Measurements from ENCODE around the gene LRP1.

The LRP1 gene

DNA sequence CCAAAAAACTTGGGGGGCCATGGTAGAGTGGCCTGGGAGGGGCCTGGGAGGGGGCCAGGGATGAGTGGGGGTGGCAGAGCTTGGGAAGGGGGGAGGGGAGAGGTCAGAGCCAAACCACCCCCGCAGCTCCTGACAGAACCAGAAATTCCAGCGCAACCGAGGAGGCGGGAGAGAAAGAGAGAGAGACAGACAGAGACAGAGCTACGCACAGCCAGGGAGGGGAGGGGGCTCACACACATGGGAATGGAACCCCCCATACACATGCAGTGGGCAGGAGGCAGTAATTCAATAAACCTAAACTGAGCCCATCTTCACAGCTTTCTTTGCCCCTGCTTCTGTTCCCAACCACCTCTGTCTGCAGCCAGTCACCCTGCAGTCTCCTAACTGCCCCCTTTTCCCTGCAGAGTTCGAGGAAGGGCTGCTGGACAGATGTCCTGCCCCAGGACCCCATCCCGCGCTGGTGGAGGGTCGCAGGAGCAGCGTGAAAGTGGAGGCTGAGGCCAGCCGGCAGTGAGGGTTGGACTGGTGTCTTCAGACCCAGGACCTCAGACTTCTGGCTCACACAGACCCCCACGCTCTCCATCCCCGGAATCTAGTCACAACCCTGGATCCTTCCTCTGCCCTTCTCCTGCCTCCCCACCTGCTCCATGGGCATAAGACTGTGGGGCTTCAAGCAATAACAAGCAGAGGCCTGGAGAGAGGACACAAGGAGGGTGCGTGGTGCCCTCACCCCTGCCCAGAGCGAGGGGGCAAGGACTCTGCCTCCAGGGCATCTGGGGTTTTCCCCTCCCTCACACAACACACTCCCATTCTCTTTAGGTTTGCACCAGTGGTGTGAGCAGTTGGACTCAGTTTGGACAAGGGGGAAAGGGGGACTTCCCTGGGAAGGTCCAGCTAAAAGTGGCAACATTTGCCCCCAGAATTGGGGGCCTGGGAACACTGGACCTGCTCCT, 33.8 kb upstream of the LRP1 start:
- DNase-seq (ENCODE audit: low read depth, low spot score), result no peak

DNA sequence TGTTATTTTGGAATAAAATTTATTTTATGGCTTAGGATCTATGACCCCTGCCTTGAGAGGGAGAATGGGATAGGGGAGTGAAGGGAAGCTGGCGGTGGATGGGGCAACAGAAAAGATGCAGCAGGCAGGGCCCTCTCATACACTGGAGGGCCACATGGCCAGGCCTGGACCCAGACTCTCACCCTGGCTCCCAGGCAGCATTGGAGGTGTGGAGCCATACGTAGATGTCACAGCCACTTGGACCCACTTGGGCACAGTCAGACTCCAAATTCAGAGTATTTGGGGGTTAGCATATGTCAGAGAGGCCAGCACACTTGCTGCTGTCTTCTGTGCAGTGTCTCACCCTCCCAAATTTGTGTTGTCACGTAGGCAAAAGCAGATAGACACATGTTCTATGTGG, 32.8 kb upstream of the LRP1 start:
- DNase-seq (ENCODE audit: low read depth, low spot score), result no peak

DNA sequence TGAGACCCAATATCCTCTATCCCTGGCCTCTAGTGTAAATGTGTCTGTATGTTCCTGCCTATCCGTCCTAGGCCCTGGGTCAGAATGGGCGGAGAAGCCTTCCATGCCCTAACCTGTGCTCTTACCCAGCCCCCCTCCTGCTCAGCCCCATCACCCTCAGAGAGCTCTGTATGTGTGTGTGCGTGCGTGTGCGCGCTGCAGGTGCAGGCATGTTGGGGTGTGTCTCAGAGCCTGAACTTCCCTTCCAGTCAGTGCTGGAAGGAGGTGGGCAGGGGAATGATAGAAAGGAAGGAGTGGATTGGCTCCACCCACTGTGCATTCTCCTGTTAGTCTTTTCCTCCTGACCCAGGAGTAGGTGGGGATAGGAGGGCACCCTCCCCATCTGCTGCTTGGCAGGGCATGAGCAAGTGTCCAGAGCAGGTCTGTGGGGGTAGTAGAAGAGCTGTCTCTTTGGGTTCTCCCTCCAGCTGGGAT, 32.1 kb upstream of the LRP1 start:
- DNase-seq (ENCODE audit: low read depth, low spot score), result no peak

DNA sequence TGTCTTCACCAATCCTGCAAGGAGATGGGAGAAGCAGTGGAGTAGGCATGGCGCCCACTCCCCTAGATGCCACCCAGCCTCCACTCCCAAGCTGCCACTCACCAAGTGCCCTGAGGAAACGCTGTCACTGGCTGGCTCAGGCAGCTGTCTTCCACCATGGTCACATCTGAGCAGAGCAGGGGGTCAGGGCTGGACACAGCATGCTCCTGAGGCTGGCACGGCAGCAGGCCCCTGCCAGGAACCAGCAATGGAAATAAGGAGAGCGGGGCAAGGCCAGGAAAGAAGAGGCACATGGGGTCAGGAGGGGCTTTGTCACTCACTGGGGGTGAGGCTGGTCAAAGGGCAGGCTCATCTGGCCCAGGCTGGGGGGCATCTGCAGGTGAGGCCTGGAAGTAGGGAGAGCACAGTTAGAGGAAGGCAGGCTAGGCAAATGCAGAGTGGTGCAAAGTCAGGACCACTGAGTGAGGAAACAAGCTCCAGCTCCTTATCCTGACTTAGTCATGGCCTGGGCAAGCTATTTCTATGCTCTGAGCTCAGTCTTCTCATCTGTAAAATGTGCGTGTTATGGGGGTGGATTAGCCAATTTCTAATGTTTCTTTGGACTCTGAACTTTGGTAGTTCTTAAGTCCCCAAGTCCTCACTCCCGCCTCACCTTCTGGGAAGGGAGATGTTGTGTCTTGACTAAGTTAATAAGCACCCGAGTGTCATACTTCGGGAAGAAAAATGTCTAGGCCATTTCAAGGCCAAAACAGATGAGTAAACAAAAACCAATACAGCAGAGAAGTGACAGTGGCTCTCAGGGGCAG, 31.3 kb upstream of the LRP1 start:
- no peak for DNase-seq (ENCODE audit: low read depth, low spot score)

DNA sequence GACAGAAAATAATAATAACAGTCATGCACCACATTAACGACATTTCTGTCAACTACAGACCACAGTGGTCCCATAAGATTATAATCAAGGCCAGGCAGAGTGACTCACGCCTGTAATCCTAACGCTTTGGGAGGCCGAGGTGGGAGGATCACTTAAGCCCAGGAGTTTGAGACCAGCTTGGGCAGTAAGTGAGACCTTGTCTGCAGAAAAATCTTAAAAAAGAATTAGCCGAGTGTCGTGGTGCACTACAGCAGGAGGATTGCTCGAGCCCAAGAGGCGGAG, 30.8 kb upstream of the LRP1 start:
- DNase-seq (ENCODE audit: low read depth, low spot score), result no peak

DNA sequence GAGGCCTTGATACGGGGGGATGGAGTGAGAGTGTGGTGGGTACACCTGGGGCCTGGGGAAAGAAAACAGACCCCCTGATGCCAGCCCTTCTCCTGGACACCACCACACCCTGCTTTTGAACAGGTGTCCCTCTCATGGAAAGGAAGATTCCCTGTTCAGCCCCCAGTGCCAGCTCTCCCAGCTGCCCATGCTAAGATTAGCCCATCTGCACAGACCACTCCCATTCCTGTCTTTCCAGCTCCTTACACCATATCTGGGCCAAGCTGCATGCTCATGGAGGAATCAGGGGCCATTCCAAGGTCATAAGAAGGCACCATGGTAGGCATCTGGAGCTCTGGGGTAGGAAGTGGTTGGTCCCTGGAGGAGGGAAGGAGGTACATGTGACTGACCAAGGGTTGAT, 29.7 kb upstream of the LRP1 start:
- no peak for DNase-seq (ENCODE audit: low read depth, low spot score)

DNA sequence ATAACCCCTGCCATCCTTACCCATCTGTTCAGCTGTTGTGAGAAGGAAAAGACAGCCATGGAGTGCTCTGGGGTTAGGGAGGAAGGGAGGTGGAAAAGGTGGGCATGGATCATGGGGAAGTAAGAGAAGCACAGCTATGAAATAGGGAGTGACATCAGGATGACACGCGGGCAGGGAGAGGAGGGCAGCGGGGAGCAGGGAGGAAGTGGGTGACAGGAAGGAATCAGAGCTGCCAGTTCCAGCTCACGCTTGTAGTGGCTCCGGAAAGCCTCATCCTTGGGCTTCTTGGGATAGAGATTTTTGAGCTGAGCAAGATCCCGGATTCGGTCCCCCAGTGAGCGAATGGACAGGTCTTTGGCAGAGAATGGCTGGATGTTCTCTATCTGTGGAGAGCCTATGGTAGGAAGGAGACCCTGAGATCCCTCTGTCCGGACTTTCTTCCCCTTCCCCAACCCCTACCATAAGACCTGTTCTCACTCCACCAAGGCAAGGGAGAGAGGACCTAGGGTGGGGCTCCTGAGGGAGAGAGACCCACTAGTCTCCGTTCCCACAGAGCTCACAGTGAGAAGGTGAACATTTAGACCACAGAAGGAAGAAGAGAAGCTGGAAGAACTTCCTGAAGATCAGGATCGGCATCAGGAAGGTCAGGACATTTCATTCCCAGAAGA, 29.1 kb upstream of the LRP1 start:
- no peak for DNase-seq (ENCODE audit: low read depth, low spot score)

DNA sequence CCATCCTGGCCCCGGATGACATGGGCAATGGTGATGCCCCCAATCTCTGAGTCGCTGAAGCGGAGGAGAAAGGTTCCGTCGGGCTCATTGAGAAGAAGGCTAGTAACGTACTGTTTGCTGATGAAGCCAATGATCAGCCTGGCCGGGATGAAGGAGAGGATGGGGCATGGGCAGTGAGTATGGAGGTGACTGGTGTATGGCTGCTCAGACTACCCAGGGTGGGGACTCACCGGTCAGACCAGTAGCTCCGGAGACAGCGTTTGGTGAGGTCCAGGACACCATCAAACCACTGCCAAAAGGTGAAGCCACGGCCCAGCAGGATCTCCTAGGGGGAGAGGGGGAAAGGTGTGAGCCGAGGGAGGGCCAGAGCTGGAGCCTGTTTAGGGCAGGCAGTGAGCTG, 28.5 kb upstream of the LRP1 start:
- no peak for DNase-seq (ENCODE audit: low read depth, low spot score)

DNA sequence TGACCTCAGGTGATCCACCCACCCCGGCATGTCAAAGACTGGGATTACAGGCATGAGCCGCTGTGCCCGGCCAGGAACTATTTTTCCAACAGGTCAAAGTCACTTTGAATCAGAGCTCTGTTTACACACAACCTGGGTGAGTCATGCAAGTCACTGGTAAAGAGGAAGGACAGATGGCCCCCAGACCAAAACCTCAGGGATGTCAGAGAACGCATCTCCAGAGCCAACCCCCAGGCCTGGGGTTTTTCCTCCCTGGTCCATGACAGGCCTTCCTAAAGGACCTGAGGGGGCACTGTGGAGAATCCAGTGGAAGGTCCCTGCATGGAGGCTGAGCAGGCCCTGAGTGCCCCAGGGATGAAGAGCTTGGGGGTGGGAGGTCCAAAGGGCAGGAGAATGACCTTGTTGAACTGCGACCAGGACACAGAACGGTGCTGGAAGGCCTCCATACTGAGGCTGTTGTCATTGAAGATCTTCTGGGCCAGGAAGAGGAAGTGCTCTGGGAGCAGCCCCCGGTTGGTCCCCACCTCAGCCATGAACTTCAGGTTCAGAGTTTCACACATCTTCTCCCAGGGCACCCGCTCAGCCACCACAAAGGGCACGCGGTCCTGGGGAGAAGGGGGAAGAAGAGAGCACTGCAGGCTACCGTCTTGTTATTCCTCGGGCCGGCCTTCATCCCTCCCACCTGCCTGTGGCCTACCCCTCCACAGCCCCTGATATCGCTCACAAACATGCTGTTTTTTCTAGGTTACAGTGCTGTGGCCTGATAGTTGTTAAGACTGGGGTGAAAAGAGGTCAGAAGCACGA, 26.2 kb upstream of the LRP1 start:
- no peak for DNase-seq (ENCODE audit: low read depth, low spot score)

DNA sequence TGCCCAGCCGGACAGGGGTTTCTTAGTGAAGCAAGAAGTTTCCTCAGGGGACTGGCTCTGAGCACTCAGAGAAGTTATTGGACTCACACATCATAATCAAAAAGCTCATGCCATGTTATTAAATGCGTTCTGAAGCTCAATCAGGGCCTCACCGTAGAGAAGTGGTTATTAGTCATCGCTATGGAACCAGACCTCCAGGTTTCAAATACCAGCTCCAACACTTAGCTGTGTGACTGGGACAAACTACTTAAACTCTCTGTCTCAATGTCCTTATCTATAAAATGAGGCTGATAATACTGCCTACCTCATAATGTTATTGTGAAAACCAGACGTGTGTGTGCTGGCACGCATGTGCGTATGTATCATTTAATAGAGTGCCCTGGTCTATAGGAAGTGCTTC, 24.4 kb upstream of the LRP1 start:
- no peak for DNase-seq (ENCODE audit: low read depth, low spot score)

DNA sequence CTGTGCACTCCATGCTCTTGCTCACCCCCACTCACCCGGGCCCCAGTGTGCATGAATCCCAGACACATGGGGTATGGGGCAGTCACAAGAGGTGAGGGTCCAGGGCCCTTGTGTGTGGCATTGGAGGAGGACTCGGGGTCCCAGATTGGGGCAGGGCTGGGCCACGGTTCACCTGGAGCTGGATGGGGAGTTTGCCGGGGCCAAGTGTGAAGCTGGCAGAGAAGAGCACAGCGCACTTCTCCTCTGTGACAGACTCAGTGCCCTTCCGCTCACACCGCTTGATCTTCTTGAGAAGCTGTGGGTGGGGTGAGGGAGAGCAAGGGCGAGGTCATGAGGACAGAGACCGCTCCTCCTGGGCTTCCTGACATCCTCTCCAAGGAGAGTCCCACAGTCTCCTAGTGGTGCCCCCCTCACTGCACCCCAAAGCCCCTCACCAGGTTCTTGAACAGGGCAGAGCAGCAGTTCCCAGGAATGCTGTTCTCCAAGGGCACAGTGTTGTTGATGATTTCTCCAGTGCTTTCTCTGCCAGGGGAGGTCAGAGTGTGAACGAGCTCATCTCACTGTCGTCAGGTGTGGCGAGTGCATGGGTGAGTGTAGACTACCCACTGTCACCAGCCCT, 23.9 kb upstream of the LRP1 start:
- no peak for DNase-seq (ENCODE audit: low read depth, low spot score)

DNA sequence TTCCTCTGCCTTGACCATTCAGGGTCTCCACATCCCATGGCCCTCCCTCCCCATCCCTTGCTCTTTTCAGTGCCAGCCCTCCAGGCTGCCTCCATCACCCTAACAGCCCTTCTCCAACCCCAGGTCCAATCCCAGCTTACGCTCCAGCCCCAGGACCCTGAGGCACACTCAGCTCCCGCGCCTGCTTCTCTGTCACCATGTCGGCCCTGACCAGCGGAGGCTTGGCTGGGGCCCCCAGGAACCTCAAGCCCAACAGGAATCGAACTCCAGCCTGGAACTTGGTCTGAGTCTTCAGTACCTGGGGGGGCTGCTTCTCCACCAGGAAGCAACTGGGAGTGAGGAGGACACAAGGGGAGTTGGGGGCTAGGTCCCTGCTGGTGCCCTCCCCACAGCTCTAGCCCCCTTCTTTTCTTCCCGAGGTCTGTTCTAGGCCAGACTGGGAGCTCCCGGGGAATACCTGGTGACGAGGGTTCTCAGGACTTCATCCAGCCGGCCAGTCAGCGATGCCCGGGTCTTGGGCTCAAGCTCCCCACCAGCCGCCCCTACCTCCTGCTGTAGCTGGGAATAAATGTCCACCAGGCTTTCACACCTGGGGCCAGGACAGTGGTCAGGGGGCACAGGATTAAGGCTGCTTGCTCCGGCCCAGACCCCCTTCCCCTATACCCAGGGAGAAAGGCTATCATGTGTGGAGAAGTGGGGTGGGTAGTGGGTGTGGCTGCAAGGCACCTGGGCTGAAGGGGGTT, 23.1 kb upstream of the LRP1 start:
- no peak for DNase-seq (ENCODE audit: low read depth, low spot score)

DNA sequence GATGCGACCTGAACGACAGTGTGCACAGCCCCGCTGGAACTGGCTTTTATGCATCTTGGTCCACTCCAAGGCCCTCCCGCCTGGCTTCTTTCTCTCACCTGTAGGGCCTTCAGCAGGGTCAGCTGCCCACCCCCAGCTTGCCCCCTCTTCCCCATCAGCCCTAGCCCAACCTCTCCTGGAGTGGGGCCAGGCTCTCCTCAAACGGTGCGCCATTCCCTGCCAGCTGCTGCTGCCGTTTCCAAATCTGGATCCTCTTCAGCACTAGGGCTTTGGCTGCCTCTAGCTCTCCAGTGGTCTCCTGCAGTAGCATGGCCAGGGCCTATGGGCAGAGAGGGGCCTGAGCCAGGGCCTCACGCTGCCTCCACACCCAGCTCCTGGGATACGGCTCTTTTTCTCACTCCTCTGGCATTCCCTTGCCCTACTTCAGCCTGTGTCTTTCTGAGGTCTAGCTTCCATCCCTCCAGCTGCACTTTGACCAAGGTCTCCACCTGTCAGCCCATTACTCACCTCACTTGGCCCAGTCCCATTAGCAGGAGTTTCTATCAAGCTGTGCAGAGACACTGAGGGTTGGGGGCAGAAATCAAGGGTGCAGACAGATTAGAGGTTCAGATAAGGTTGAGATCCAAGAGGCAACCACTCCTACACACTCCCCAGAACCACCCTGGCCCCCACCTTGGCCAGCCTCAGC, 22.1 kb upstream of the LRP1 start:
- DNase-seq (ENCODE audit: low read depth, low spot score), result no peak

DNA sequence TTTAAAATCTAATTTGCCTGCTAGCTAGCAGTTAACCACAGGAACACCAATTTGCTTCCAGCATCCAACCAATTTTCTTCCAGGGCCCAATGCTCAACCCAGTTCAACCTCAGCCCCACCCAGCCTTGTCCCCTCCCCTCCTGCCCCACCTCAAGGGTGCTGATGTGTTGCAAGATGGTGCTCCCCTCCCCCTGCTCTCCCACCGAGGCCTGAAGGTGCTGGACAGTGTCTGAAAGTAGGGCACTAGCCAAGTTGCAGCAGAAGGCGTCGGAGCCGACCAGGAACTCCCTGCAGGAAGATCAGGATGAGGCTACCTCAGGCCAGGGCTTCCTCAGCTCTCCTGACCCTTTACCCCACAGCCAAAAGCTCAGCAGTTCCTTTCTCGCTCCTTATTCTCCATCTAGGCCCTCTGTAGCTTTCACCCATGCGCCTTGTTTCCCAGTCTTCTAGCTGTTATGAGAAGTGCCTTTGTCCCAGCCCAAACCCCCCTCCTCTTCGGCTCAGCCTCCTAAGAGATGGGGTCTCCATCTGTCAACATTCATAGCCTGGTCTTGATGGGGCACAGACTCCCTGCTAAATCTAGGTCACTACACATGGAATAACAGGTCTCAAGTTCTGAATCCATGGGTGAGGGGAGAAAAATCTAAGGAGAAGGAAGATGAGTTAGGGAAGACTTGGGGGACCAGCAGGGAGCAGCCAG, 20.7 kb upstream of the LRP1 start:
- no peak for DNase-seq (ENCODE audit: low read depth, low spot score)

DNA sequence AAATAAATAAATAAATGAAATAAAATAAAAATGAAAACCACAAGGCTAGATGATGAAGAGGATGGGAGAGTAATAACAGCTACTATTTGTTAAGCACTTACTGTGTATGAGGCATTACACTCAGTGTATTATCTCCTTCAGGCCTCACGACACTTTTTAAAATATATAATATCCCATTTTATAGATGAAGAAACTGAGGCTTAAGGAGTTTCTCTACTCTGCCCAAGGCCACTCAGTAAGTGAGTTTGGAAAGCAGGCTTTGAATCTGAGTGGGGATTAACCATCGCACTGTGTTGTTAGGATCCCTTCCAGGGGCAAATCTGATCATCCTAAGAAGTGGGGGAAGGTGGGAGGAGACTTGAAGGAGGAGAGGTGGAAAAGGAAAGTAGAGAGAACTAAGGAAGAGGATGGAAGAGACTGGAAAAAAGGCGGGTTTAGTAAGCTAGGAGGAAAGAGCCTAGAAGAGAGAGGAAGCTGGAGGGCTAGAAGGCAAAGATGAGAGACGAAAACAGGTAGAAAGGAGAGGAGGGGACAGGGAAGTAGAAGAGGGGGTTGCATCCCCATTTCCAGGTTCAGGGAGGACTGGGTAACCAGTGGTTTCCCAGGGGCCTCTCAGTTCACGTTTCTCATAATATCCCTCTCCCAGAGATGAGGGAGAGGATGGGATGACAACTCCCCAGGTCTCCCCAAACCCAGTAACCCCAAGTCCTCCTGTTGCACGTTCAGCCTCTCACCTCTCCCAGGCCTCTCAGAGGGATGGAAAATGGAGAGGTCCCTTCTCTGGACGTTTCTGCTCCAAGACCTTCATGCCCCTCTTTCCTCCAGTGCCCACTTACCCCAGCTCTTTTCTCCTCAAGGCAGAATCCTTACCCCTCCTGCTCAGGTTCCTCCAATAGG, 18.8 kb upstream of the LRP1 start:
- DNase-seq (ENCODE audit: low read depth, low spot score), result no peak

DNA sequence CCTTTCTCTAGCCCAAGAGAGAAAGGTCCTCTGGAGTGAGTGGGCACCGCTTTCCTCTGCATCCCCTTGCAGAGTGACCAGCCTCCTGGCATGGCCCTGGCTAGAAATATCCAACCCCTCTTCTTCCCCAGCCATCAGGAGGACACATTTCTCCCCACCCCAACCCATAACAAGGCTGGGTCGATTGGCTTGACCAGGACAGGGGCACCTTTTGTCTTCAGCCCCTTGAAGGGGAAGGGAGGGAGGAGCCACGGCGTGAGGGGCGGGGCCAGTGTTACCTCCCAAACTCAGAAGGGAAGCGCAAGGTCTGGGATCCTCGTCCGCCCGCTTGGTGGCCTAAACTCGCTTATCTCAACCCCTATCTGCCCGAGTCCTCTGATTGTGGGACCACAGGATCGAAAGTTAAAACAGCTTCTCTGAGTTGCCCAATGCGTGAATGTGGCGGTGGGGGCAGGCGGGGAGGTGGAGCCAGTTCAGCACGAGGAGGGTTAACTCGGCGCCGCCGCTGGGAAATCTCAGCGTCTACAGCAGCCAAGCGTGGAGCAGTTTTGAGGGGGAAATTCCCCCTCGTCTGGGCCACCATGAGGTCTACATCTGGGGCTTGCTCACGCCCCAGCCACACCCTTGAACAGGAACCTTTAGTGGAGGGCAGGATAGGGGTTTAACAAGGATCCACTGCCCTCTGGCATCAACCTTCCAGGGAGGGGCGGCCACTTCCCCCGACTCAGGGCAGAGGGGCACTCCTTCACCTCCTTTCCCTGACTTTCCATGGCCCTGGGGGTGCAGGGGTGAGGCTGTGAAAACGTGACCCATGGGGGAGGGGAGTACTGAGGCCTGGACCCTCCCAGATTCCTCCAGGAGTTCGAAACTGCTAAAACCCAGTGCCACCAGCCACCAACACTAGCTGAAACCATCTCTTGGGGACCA, 17.9 kb upstream of the LRP1 start:
- DNase-seq (ENCODE audit: low read depth, low spot score), result no peak
